HCT116 (cell line): ENCODE measurements around the gene TOX2. TPM values are rescaled to one million over a fixed set of nuclear protein-coding genes. Genes with fewer than 3 reads are reported as not detected.

Experiments used
- ATAC-seq: fragments of 200-7000 bp; cut with Tn5 transposase; 2 replicates; pipeline ENCODE4 v1.9.1; 2020; ENCODE audit warnings: mild to moderate bottlenecking, moderate library complexity
- BruUV-seq: library from RNA; stranded (reverse); fragments of 400-500 nt; replicated peaks from 2 replicates; lab custom pipeline; 2021; lab: Mats Ljungman, UMichigan
- CTCF ChIA-PET: fragments of 300-600 bp; sonication (Branson Sonifier 250); formaldehyde crosslinking; loops from one replicate; lab custom pipeline; 2021; ENCODE audit warnings: antibody characterized with exemption; lab: Charles Lee
- POLR2A ChIA-PET: fragments of 300-600, 350-600 bp; sonication (Branson Sonifier 250); formaldehyde crosslinking; loops from one replicate; lab custom pipeline; 2021; ENCODE audit warnings: antibody characterized with exemption; lab: Charles Lee
- RAD21 ChIA-PET, 2 experiments: fragments of 300-600 bp; sonication (Branson Sonifier 250); formaldehyde crosslinking; loops; one replicate each; lab custom pipeline; 2023; ENCODE audit warnings: low total read pairs in 2 of 2; ENCODE audit not compliant: uncharacterized antibody in 2 of 2, unreplicated experiment in 2 of 2, low non-redundant PET in 1 of 2; lab: Charles Lee
- DNase-seq: peaks from one replicate; pipeline ENCODE4 v3.0.0-alpha.2; 2010; ENCODE audit warnings: low read depth, low spot score
- H2AFZ ChIP-seq: fragments of 200-600 bp; shearing (Covaris generic), sonication (generic); 2 replicates; pipeline ENCODE4 v1.6.1; 2017; ENCODE audit warnings: low read depth, mixed run types, mixed read lengths, antibody characterized with exemption, low read length; ENCODE audit not compliant: poor library complexity, severe bottlenecking
- H3K27ac ChIP-seq: 2 replicates; pipeline ENCODE4 v1.5.1; 2012; ENCODE audit warnings: low read depth, low read length
- H3K27me3 ChIP-seq: fragments of 200-600 bp; sonication (generic); 2 replicates; pipeline ENCODE4 v1.6.1; 2016; ENCODE audit warnings: mixed run types, low read length, mixed read lengths; ENCODE audit not compliant: insufficient read depth
- H3K36me3 ChIP-seq, 2 experiments: fragments of 200-500 bp in 1 of 2; fragments of 200-600 bp in 1 of 2; sonication (Bioruptor generic) in 1 of 2; sonication (generic) in 1 of 2; 2 replicates each; pipeline versions ENCODE4 v1.5.1 to v1.6.1; 2014 to 2016; ENCODE audit warnings: low read length in 2 of 2, inconsistent platforms in 1 of 2, mixed read lengths in 1 of 2, mixed run types in 1 of 2; ENCODE audit not compliant: insufficient read depth in 2 of 2, control insufficient read depth in 1 of 2
- H3K4me1 ChIP-seq, 2 experiments: fragments of 200-600 bp in 1 of 2; sonication (generic) in 1 of 2; 2 replicates each; pipeline versions ENCODE4 v1.5.1 to v1.6.1; 2012 to 2017; ENCODE audit warnings: low read length in 2 of 2, inconsistent platforms in 1 of 2, mild to moderate bottlenecking in 1 of 2, mixed read lengths in 1 of 2, mixed run types in 1 of 2, moderate library complexity in 1 of 2; ENCODE audit not compliant: insufficient read depth in 2 of 2, control insufficient read depth in 1 of 2
- H3K4me2 ChIP-seq: fragments of 200-600 bp; sonication (generic); 2 replicates; pipeline ENCODE4 v1.6.1; 2017; ENCODE audit warnings: mixed run types, low read length, mixed read lengths
- H3K4me3 ChIP-seq, 2 experiments: fragments of 200-600 bp in 1 of 2; sonication (generic) in 1 of 2; replicated peaks in 1 of 2; 2 replicates each; pipeline ENCODE4 v1.5.1; 2011 to 2016; ENCODE audit warnings: low read length in 2 of 2, control low read depth in 1 of 2, low read depth in 1 of 2, mild to moderate bottlenecking in 1 of 2, mixed read lengths in 1 of 2, mixed run types in 1 of 2
- H3K79me2 ChIP-seq: fragments of 200-600 bp; sonication (generic); 2 replicates; pipeline ENCODE4 v1.6.1; 2017; ENCODE audit warnings: mild to moderate bottlenecking, mixed run types, low read length, moderate library complexity, mixed read lengths; ENCODE audit not compliant: insufficient read depth
- H3K9ac ChIP-seq: fragments of 200-600 bp; sonication (generic); 2 replicates; pipeline ENCODE4 v1.6.1; 2016; ENCODE audit warnings: low read length, mixed read lengths
- H3K9me2 ChIP-seq: fragments of 200-600 bp; sonication (generic), shearing (Covaris generic); 2 replicates; pipeline ENCODE4 v1.6.1; 2017; ENCODE audit warnings: mixed run types, mild to moderate bottlenecking, moderate library complexity; ENCODE audit not compliant: insufficient read depth
- H3K9me3 ChIP-seq, 2 experiments: fragments of 200-500 bp in 1 of 2; fragments of 200-600 bp in 1 of 2; sonication (Bioruptor generic) in 1 of 2; sonication (generic) in 1 of 2; 2 replicates each; pipeline ENCODE4 v1.6.1; 2014 to 2017; ENCODE audit warnings: low read length in 2 of 2, mixed read lengths in 2 of 2, inconsistent platforms in 1 of 2, low read depth in 1 of 2, mild to moderate bottlenecking in 1 of 2, mixed run types in 1 of 2, moderate library complexity in 1 of 2; ENCODE audit not compliant: control insufficient read depth in 1 of 2, insufficient read depth in 1 of 2
- H4K20me1 ChIP-seq: fragments of 200-600 bp; sonication (generic), shearing (Covaris generic); 2 replicates; pipeline ENCODE4 v1.6.1; 2017; ENCODE audit warnings: mixed run types, mild to moderate bottlenecking, moderate library complexity; ENCODE audit not compliant: insufficient read depth
- ATF3 ChIP-seq: IDR thresholded peaks from 2 replicates; pipeline ENCODE4 v1.6.1; 2012
- CBX3 ChIP-seq: IDR thresholded peaks from 2 replicates; pipeline ENCODE4 v1.6.1; 2012; ENCODE audit warnings: low read depth
- EGR1 ChIP-seq: IDR thresholded peaks from 2 replicates; pipeline ENCODE4 v1.6.1; 2012; ENCODE audit warnings: low read depth
- EZH2 ChIP-seq: fragments of 200-600 bp; sonication (generic); IDR thresholded peaks from 2 replicates; pipeline ENCODE4 v1.6.1; 2017; ENCODE audit warnings: antibody characterized with exemption, mixed run types
- EZH2phosphoT487 ChIP-seq: fragments of 200-600 bp; IDR thresholded peaks from 2 replicates; pipeline ENCODE4 v1.6.1; 2018; ENCODE audit warnings: antibody characterized with exemption, borderline replicate concordance
- FOSL1 ChIP-seq: IDR thresholded peaks from 2 replicates; pipeline ENCODE4 v1.6.1; 2012; ENCODE audit warnings: low read depth
- MAX ChIP-seq: IDR thresholded peaks from 2 replicates; pipeline ENCODE4 v1.6.1; 2012
- POLR2A ChIP-seq: IDR thresholded peaks from 2 replicates; pipeline ENCODE4 v1.7.0; 2011; ENCODE audit warnings: borderline replicate concordance; ENCODE audit not compliant: insufficient read depth, insufficient read length; ENCODE audit errors: extremely low read depth
- POLR2AphosphoS5 ChIP-seq: IDR thresholded peaks from 2 replicates; pipeline ENCODE4 v1.6.1; 2011; ENCODE audit warnings: mild to moderate bottlenecking, low read depth, low read length, moderate library complexity
- RAD21 ChIP-seq: IDR thresholded peaks from 2 replicates; pipeline ENCODE4 v1.6.1; 2012; ENCODE audit warnings: low read depth, mild to moderate bottlenecking
- REST ChIP-seq: IDR thresholded peaks from 2 replicates; pipeline ENCODE4 v1.6.1; 2012; ENCODE audit warnings: low read depth
- SRF ChIP-seq: IDR thresholded peaks from 2 replicates; pipeline ENCODE4 v1.6.1; 2012; ENCODE audit warnings: low read depth
- TCF7L2 ChIP-seq: IDR thresholded peaks from 2 replicates; pipeline ENCODE4 v1.7.0; 2011; ENCODE audit warnings: borderline replicate concordance, inconsistent platforms; ENCODE audit not compliant: insufficient read depth, insufficient read length; ENCODE audit errors: extremely low read depth
- ZBTB33 ChIP-seq: IDR thresholded peaks from 2 replicates; pipeline ENCODE4 v1.6.1; 2011; ENCODE audit warnings: mild to moderate bottlenecking, low read length, moderate library complexity; ENCODE audit not compliant: insufficient replicate concordance; ENCODE audit errors: extremely low read depth
- ZFX ChIP-seq: fragments of 450-650 bp; IDR thresholded peaks from 2 replicates; pipeline ENCODE4 v1.6.1; 2017
- ZNF274 ChIP-seq: fragments of 200-500 bp; sonication (Bioruptor generic); IDR thresholded peaks from 2 replicates; pipeline ENCODE4 v1.6.1; 2014; ENCODE audit warnings: mild to moderate bottlenecking, low read depth, low read length, inconsistent platforms
- intact Hi-C: fragments of 100-400 bp; cut with micrococcal nuclease; formaldehyde crosslinking; loops from 2 replicates; pipeline ENCODE4 v1.10.0; 2022
- total RNA-seq: library from RNA; stranded (reverse); gene quantifications from one replicate; pipeline ENCODE4 v1.2.1, GENCODE V29; 2021; ENCODE audit not compliant: unreplicated experiment

Gene TOX2
- total RNA-seq, 1 experiment from 2014 or later: 39.6 TPM

GRCh38 chr20:44067650-44068081 lies 153.0 kb downstream of the TOX2 start:
- Histone ChIP-seq H3K9ac (no peak overlapping the region), H2AFZ (no peak overlapping the region), H3K27ac (no peak overlapping the region), H3K4me1 (no peaks in the 10 kb centered on the region), H3K9me2 (no peaks in the 10 kb centered on the region), H3K36me3 (no peaks in the 10 kb centered on the region), H3K27me3 (no peaks in the 10 kb centered on the region), H3K4me3 (no peak overlapping the region), H4K20me1 (no peaks in the 10 kb centered on the region), H3K9me3 (no peaks in the 10 kb centered on the region), H3K4me2 (no peak overlapping the region), H3K79me2 (no peaks in the 10 kb centered on the region)
- CTCF ChIA-PET: no interaction called here
- POLR2A ChIA-PET: no interaction called here
- ATAC-seq: no peak
- BruUV-seq: no TSS peak
- no peak for DNase-seq
- intact Hi-C loops: no loop called here
- no peak for TF ChIP-seq ZBTB33
- no peak for TF ChIP-seq POLR2A
- no peak for TF ChIP-seq FOSL1
- no peak for TF ChIP-seq RAD21
- no peak for TF ChIP-seq ZNF274
- no peak for TF ChIP-seq MAX
- TF ChIP-seq ZFX: no peak
- no peak for TF ChIP-seq EZH2
- no peak for TF ChIP-seq POLR2AphosphoS5
- no peak for TF ChIP-seq EGR1
- TF ChIP-seq TCF7L2: no peak
- TF ChIP-seq EZH2phosphoT487: no peak
- no peak for TF ChIP-seq SRF
- TF ChIP-seq ATF3: no peak
- TF ChIP-seq REST: no peak
- TF ChIP-seq CBX3: no peak
- RAD21 ChIA-PET: no interaction called here
